Smooth muscle cell (in vitro differentiated cells): Measurements from ENCODE around the gene MLXIPL. TPM values are rescaled to one million over a fixed set of nuclear protein-coding genes. Genes with fewer than 3 reads are reported as not detected.

Experiments used
- DNase-seq: peaks from one replicate; lab custom pipeline; 2025; ENCODE audit not compliant: unreplicated experiment; lab: John Stamatoyannopoulos, UW
- H2AFZ ChIP-seq: fragments of 200-600 bp; sonication (generic); 2 replicates; pipeline ENCODE4 v1.6.0; 2016; ENCODE audit warnings: antibody characterized with exemption, low read depth, mild to moderate bottlenecking
- H3F3A ChIP-seq: fragments of 200-600 bp; sonication (generic); 2 replicates; pipeline ENCODE4 v1.6.0; 2017; ENCODE audit warnings: antibody characterized with exemption, low read depth
- H3K27ac ChIP-seq: fragments of 200-600 bp; sonication (generic); 2 replicates; pipeline ENCODE4 v1.5.1; 2016; ENCODE audit warnings: low read depth, mild to moderate bottlenecking
- H3K27me3 ChIP-seq: fragments of 200-600 bp; sonication (generic); 2 replicates; pipeline ENCODE4 v1.6.1; 2016; ENCODE audit warnings: low read depth, mild to moderate bottlenecking
- H3K36me3 ChIP-seq: fragments of 200-600 bp; sonication (generic); 2 replicates; pipeline ENCODE4 v1.5.1; 2016; ENCODE audit warnings: low read depth
- H3K4me1 ChIP-seq: fragments of 200-600 bp; sonication (generic); 2 replicates; pipeline ENCODE4 v1.5.1; 2016; ENCODE audit warnings: low read depth
- H3K4me2 ChIP-seq: fragments of 200-600 bp; sonication (generic); 2 replicates; pipeline ENCODE4 v1.6.0; 2016; ENCODE audit warnings: mild to moderate bottlenecking
- H3K4me3 ChIP-seq: fragments of 200-600 bp; sonication (generic); 2 replicates; pipeline ENCODE4 v1.5.1; 2016; ENCODE audit warnings: mild to moderate bottlenecking
- H3K79me2 ChIP-seq: fragments of 200-600 bp; sonication (generic); 2 replicates; pipeline ENCODE4 v1.6.0; 2016; ENCODE audit warnings: low read depth, mild to moderate bottlenecking
- H3K9ac ChIP-seq: fragments of 200-600 bp; sonication (generic); 2 replicates; pipeline ENCODE4 v1.6.0; 2016; ENCODE audit warnings: low read depth
- H3K9me3 ChIP-seq: fragments of 200-600 bp; sonication (generic); replicated peaks from 2 replicates; pipeline ENCODE4 v1.5.1; 2016; ENCODE audit warnings: low read depth
- H4K20me1 ChIP-seq: fragments of 200-600 bp; sonication (generic); 2 replicates; pipeline ENCODE4 v1.6.0; 2016; ENCODE audit warnings: low read depth
- CTCF ChIP-seq: fragments of 200-600 bp; sonication (generic); IDR thresholded peaks from 2 replicates; pipeline ENCODE4 v1.5.1; 2017; ENCODE audit warnings: borderline replicate concordance, mild to moderate bottlenecking, antibody characterized with exemption; ENCODE audit not compliant: insufficient read depth, poor library complexity, severe bottlenecking
- WGBS: methylation state at CpG from one replicate; pipeline ENCODE4 v1.1.7; 2016; ENCODE audit warnings: low lambda C conversion rate; 5-methylcytosine and 5-hydroxymethylcytosine counted together
- polyA plus RNA-seq: library from polyadenylated mRNA; unstranded; fragments of >200 nt; fragmentation: Nextera tagmentation; extraction: Ambion mirVana; gene quantifications from 2 replicates; pipeline ENCODE4 v1.2.1, GENCODE V29; 2016
- total RNA-seq: library from RNA; depleted of rRNA; stranded (reverse); fragments of >200 nt; gene quantifications from 2 replicates; pipeline ENCODE4 v1.2.3, GENCODE V29; 2014

MLXIPL gene
- total RNA-seq, result not detected in 2 replicates
- 0.32 TPM in 1 of 2 replicates, not detected in the other for polyA plus RNA-seq

GRCh38 chr7:73623798-73624668 lies at the start of gene MLXIPL:
Gene MLXIPL (minus strand): TSS chr7:73624522. CDS start chr7:73624492, 30 bp downstream.
- Histone ChIP-seq H3K4me1 (peaks cover 11% of the 10 kb centered on the region), H3K27me3 (peaks cover 79% of the 10 kb centered on the region), H3K36me3 (no peaks in the 10 kb centered on the region), H2AFZ (peak within 1 kb of the TSS; percentile 75), H3K79me2 (no peaks in the 10 kb centered on the region), H3K4me2 (peak within 1 kb of the TSS; percentile 93), H3K9ac (no peak within 1 kb of the TSS), H3K9me3 (no peaks in the 10 kb centered on the region), H3F3A (no peaks in the 10 kb centered on the region), H3K4me3 (peak within 1 kb of the TSS; percentile 57), H3K27ac (no peak within 1 kb of the TSS), H4K20me1 (no peaks in the 10 kb centered on the region)
- TF ChIP-seq CTCF, result no peak
- WGBS, result 1% methylated on average over 50 of the region's 80 CpGs
- DNase-seq, result peak; percentile 14

GRCh38 chr7:73671857-73672445 lies 47.6 kb upstream of the MLXIPL start:
- DNase-seq, result no peak
- TF ChIP-seq CTCF, result no peak

GRCh38 chr7:73671322-73671661 lies 47.0 kb upstream of the MLXIPL start:
- Histone ChIP-seq H3K4me3 (no peak overlapping the region), H3K4me2 (no peak overlapping the region), H3K9me3 (no peaks in the 10 kb centered on the region), H3K27me3 (no peaks in the 10 kb centered on the region), H3K9ac (no peak overlapping the region), H2AFZ (no peak overlapping the region), H3K79me2 (no peaks in the 10 kb centered on the region), H3K4me1 (peaks cover 5% of the 10 kb centered on the region), H4K20me1 (peaks cover 6% of the 10 kb centered on the region), H3K27ac (no peak overlapping the region), H3K36me3 (no peaks in the 10 kb centered on the region), H3F3A (no peaks in the 10 kb centered on the region)
- 70% methylated on average over 10 of the region's 12 CpGs for WGBS
- TF ChIP-seq CTCF, result no peak
- DNase-seq, result no peak

More at GRCh38 chr7:73671857-73672445, 47.6 kb upstream of the MLXIPL start:
- Histone ChIP-seq H3K4me1 (peaks cover 5% of the 10 kb centered on the region), H3K27me3 (no peaks in the 10 kb centered on the region), H3K4me3 (no peak overlapping the region), H3F3A (no peaks in the 10 kb centered on the region), H2AFZ (no peak overlapping the region), H3K36me3 (no peaks in the 10 kb centered on the region), H3K4me2 (no peak overlapping the region), H3K9ac (no peak overlapping the region), H3K79me2 (no peaks in the 10 kb centered on the region), H3K27ac (no peak overlapping the region), H3K9me3 (no peaks in the 10 kb centered on the region), H4K20me1 (peaks cover 6% of the 10 kb centered on the region)
- 94% methylated on average over 15 of the region's 15 CpGs for whole genome bisulfite sequencing
